Stimulated activated naive CD4-positive, alpha-beta T cell (primary cell): ENCODE results near the gene TAF11L5.
"Not testable (repeated sequence)": the region's sequence is repeated elsewhere in the genome, so short reads cannot be mapped to it uniquely, and the experiment has no call there.

Source experiments
- DNase-seq, 6 experiments: peaks; one replicate each; lab custom pipeline; 2025; lab: John Stamatoyannopoulos, UW

TAF11L5 gene

DNA sequence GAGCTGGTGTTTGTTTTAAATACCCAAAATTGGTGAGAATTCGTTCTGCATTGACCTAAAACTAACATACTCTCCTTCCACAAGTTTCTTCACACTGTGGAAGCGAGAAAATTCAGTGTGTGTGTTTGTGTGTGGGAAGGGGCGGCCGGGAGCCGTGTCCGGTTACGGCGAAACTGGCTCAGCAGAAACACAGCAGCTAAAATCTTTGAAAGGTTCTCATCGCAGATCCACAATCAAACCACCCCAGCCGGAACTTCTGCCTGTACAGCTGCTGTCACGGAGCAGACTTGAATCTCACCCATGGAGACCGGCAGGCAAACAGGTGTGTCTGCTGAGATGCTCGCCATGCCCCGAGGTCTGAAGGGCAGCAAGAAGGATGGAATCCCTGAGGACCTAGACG, at the start of gene TAF11L5:
Gene TAF11L5, plus strand, starts transcription at position 301 of the 400 bp plus-strand sequence.
- DNase-seq = not testable (repeated sequence)

GRCh38 chr5:17477043-17477442, 48.0 kb upstream of the TAF11L5 start:
- DNase-seq = no peak

DNA sequence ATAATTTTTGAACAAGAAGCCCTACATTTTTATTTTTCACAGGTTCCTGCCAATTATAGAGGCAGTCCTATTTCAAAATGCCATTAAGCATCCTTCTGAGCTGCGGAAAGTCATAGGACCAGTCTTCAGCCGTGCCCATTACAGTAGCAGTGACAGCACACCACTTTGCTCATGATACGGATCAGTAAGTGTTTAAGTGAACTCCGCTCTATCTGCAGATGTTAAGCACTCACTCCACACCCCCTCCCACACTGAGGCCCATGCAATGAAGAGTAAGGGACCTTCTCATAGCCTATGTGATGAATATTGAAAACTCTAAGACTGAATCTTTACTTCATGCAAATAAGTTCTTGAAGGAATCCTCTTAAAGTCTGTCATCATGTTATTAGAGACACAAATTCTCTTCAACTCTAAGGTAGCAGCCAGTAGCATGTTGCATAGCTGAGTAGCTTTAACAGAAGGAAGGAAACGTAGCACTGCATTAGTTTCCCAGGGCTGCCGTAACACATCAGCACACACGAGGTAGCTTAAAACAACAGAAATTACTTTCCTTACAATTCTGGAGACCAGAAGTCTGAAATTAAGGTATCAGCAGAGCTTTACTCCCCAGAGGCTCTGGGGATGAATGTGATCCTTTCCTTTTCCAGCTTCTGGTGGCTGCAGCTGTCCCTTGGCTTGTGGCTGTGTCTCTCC, 47.3 kb upstream of the TAF11L5 start:
- DNase-seq = no peak

DNA sequence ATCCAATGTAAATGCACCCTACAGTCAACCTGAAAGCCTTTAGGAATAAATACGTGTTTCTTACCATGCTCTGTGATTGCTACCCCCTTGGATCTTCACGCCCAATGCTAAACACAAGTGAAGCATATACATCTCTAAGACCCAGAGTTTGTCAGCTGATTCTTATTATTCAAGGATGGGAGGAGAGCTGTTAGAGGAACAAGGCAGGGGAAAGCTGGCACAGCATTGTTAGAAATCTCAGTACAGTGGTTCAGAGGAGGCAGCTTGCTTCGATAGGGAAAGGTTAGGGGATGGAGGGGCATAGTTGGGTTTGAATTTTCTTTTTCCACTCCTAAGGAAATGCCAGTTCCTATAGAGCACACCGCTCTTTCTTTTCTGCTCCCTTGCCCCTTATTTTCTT, 43.7 kb upstream of the TAF11L5 start:
- DNase-seq = no peak

GRCh38 chr5:17482790-17483189, 42.2 kb upstream of the TAF11L5 start:
- DNase-seq = no peak

- DNase-seq = not testable (repeated sequence)
Observed at GRCh38 chr5:17486464-17487173, 38.4 kb upstream of the TAF11L5 start.

DNA sequence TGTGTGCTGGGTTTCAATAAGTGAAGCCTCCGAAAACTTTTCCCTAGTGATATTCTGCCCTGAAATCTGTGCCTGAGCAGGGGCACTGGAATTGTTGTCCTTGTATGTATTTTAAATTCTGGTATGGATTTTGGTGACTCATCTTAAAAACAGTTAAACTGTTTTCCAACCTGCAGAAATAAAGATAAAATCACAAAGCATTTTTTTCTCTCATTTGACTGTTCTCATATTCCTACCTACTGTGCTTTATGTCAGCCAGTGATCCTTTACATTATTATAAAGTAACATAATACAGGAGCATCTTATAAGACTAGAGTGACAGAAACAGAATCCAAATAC, 37.9 kb upstream of the TAF11L5 start:
- DNase-seq = no peak

DNA sequence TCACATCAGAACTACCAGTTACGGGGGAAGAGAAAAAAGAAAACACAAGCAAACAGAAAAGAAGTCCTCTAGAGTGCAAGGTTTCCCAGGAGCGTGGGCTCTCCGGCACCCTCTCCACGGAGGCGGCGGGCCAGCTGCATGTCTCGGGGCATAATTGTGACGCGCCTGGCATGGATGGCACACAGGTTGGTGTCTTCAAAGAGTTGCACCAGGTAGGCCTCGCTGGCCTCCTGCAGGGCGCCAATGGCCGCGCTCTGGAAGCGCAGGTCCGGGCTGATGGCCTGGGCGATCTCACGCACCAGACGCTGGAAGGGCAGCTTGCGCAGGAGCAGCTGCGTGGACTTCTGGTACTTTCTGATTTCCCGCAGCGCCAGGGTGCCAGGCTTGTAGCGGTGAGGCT, 33.8 kb upstream of the TAF11L5 start:
- not testable (repeated sequence) for DNase-seq

- DNase-seq = no peak
Observed at GRCh38 chr5:17492770-17493169, 32.3 kb upstream of the TAF11L5 start.

- DNase-seq = no peak
Observed at GRCh38 chr5:17497446-17497845, 27.6 kb upstream of the TAF11L5 start.

DNA sequence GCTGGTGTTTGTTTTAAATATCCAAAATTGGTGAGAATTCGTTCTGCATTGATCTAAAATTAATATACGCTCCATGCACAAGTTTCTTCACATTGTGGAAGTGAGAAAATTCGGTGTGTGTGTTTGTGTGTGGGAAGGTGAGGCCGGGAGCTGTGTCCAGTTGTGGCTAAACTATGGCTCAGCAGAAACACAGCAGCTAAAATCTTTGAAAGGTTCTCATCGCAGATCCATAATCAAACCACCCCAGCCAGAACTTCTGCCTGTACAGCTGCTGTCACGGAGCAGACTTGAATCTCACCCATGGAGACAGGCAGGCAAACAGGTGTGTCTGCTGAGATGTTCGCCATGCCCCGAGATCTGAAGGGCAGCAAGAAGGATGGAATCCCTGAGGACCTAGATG, 27.1 kb upstream of the TAF11L5 start, which contains the start of gene TAF11L2:
Gene TAF11L2, plus strand, starts transcription at position 301 of the 400 bp plus-strand sequence.
- not testable (repeated sequence) for DNase-seq

- no peak for DNase-seq
Observed at GRCh38 chr5:17511775-17512325, 13.2 kb upstream of the TAF11L5 start.

- DNase-seq = not testable (repeated sequence)
Observed at GRCh38 chr5:17517526-17517925, 7.5 kb upstream of the TAF11L5 start.

- DNase-seq = not testable (repeated sequence)
Observed at GRCh38 chr5:17518067-17518466, 7.0 kb upstream of the TAF11L5 start, which contains the start of gene TAF11L3. TSS of gene TAF11L3 (plus strand) at chr5:17518367.

DNA sequence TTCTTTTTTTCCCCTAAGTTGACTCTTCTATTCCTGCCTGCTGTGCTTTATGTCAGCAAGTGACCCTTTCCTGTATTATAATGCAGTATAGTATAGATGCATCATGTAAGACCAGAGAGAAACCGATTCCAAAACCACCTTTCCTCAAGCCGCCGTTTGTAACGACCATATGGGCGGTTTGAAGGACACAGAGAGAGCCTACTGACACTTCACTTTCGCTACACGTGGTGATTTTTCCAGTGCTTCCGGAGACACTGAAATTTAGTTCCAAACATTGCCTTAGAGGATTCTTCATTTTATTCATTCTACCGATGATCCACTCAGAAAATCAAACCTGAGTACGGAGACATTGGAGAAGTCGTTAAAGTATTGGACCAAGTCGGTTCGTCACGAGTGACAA, 5.5 kb upstream of the TAF11L5 start:
- not testable (repeated sequence) for DNase-seq

DNA sequence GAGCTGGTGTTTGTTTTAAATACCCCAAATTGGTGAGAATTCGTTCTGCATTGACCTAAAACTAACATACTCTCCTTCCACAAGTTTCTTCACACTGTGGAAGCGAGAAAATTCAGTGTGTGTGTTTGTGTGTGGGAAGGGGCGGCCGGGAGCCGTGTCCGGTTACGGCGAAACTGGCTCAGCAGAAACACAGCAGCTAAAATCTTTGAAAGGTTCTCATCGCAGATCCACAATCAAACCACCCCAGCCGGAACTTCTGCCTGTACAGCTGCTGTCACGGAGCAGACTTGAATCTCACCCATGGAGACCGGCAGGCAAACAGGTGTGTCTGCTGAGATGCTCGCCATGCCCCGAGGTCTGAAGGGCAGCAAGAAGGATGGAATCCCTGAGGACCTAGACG, 3.5 kb upstream of the TAF11L5 start, which contains the start of gene TAF11L4:
Gene TAF11L4, plus strand, starts transcription at position 301 of the 400 bp plus-strand sequence.
- not testable (repeated sequence) for DNase-seq

GRCh38 chr5:17526504-17526903, 1.5 kb downstream of the TAF11L5 start:
- DNase-seq = not testable (repeated sequence)

- not testable (repeated sequence) for DNase-seq
Observed at GRCh38 chr5:17528369-17528768, 3.3 kb downstream of the TAF11L5 start, which contains the start of gene TAF11L6. TSS of gene TAF11L6 (plus strand) at chr5:17528669.
